Stimulated activated CD8-positive, alpha-beta memory T cell treated with anti-CD3 and anti-CD28 coated beads, Interleukin-2, amount 100 ng/mL, for 48 hours (primary cell): ENCODE data around the gene NTMT2.
"Not testable (repeated sequence)": the region's sequence is repeated elsewhere in the genome, so short reads cannot be mapped to it uniquely, and the experiment has no call there.

Source experiments
- DNase-seq, 2 donors: peaks; one replicate each; pipeline ENCODE4 v3.0.0-alpha.2; 2020; ENCODE audit warnings: low read depth in 2 of 2

Gene NTMT2

DNA sequence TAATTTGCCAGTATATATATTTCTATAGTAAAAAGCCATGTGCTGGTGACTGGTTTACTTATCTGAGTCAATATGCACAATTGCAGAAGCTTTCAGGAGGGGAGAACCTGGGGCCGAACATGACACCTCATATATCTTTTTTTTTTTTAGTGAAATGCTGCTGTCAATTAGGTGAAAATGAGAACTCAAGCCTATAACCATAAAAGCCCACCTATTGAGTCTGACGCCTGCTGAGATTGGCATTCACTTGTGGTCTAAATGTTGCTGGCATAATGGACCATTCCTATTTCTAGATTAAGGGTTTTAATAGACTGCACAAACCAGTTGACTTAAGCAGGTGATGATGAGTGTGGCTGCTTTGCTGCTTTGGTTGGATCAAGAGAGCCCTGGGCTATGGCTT is 10.8 kb downstream of the NTMT2 start:
- no peak for DNase-seq

DNA sequence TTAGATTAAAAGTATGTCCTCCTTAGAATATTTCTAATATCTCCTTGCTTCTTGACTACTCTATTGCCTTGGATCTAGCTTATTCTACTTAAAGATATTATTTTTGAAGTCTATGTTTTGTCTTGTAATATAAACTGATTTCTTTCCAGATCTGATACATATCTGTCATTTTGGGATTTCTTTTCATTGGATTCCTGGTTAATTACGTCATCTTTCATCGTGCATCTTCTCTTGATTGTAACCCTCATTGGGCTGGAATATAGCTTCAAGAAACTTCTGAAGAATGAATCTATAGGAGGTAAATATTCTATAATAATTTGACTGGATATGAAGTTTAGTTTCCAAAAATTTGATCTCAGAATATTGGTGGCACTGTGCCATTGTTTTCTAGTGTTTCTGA is 12.1 kb downstream of the NTMT2 start:
- DNase-seq: no peak

DNA sequence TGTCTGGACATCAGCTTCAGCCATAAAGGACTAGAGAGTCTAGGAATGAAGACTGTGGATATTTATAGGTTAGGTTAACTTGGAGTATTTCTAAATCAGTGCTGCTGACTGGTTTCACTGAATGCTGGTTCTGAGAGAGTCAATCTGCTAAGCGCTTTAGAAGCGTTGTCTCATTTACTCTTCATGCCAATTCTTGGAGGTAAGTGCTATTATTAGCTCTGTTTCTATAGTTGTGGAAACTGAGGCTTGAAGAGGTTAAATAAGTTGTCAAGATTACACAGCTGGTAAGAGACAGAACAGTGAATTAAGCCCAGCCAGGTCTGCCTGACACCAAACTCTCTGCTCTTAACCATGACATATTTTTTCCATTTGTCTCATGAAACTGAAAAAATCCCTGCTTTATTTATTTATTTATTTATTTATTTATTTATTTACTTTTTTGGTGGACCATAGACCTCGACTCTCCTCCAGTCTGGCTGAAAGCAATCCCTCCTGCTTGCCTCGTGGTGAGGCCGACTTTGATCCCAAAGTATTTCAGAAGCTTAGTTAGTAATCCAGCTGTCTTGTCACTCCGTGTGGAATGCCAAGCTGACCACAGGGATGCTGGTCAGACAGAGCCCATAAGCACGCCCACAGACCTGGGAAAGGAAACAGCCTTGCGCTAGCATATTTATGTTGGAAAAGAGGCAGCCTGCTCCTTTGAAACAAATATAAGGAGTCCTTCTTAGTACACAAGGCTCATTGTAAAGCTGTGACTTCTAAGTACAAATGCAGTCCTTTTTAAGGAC is 16.9 kb downstream of the NTMT2 start:
- no peak for DNase-seq

DNA sequence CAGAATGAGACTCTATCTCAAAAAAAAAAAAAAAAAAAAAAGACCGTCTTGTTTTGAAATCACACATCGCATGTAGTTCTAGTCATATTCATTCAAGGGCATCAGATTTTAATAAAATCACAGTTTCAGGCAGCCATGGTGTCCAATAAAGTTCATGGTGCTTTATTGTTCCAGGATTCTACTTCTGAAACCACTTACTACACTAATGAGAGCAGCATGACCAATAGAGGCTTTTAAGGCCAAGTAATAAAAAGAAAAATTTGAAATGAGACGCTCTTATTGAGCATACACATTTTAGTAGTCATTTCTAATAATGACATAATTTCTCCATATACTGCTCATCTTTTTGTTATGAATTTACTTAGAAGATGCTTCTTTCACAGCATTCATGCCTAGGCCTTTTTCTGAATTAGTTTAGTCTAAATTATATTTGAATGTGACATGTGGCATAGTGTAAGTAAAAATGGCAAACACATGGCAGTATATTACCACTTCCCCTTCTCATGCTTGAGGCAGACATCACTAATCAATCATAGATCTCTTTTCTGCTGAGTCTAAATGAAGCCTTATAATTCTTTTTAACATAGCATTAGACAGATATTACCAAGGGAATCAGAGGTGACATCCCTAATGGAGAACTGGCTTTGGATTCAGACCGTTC is 18.5 kb downstream of the NTMT2 start:
- DNase-seq: no peak

DNA sequence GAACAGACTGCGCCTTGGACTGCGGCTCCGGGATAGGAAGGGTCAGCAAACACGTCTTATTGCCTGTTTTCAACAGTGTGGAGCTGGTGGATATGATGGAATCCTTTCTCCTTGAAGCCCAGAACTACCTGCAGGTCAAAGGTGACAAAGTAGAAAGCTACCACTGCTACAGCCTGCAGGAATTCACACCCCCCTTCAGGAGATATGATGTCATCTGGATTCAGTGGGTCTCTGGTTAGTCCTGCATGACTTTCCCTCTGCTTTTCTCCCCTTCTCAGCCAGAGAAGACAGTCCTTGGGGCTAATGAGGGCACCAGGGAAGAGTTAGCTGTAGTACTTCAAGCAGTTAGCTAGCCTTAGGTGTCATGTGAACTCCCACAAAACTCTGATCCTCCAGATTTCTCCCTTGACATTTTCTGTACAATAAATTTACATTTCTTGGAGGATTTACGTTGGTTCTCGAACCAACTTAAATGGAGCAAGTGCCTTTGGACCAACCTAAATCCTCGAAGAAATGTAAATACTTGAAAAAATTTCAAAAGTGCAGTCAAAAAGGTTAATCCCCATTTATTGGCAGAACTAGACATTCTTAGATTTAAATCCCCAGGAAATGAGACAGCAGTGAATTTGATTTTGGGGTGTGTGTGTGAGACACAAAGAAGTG is 20.9 kb downstream of the NTMT2 start:
- DNase-seq: no peak

DNA sequence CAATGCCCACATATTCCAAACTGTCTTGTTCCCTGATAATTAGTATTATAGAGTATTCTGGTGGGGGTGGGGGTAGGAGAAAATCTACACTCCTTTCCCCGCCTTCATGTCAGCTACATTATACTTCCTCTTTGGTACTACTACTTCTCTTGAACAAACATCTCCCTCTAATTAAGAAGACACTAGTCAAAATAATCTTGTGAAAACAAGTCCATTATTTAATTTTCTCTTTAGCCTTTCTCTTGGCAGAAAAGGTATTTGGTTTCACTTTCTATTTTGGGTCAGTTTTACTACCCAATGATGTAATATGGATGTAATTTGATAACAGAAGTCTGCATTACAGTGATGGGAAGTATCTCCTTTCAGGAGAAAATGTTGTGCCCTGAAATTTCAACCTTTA is 22.5 kb downstream of the NTMT2 start:
- DNase-seq: no peak

DNA sequence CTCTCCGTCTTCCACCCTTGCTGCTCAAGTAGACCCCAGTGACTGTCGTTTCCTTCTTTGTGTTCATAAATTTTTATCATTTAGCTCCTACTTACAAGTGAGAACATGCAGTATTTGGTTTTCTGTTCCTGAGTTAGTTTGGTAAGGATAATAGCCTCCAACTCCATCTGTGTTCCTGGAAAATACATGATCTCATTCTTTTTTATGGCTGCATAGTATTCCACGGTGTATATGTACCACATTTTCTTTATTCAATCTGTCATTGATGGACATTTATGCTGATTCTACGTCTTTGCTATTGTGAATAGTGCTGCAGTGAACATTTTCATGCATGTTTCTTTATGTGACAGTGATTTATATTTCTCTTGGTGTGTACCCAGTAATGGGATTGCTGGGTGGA is 24.8 kb downstream of the NTMT2 start:
- DNase-seq: not testable (repeated sequence)

DNA sequence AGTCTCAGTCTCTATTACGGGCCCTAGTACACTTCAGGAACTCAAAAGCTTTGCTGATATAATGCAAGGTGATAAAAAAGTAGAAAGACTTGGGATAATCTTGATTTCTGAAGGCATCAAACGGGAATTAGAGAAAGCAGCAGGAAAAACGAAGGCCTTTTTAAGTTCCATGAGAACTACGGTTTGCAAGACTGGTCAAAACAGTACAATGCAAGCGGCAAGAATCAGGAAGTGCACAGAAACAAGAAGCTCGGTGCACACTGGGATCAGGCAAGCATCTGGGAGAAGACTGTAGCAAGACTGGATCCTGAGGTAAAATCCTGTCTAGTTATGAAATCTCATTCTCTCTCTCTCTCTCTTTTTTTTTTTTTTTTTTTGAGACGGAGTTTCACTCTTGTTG is 28.6 kb downstream of the NTMT2 start:
- no peak for DNase-seq

DNA sequence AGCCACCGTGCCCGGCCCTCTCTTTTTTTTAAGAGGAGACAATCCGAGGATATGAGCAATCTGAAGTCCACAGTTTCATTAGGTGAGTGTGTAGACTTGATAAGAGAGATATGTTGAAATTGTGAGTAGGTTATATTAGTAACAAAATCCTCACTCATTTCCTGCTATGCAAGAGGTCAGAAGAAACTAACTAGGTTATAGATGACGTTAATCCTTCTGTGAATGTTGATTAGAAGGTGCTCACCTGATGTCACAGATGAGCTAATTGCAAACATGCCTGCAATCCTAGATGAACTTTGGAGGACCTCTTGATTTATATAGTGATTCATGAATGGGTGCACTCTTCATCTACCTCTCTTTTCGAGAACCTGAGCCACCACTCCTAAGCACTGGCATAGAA is 29.3 kb downstream of the NTMT2 start:
- no peak for DNase-seq

DNA sequence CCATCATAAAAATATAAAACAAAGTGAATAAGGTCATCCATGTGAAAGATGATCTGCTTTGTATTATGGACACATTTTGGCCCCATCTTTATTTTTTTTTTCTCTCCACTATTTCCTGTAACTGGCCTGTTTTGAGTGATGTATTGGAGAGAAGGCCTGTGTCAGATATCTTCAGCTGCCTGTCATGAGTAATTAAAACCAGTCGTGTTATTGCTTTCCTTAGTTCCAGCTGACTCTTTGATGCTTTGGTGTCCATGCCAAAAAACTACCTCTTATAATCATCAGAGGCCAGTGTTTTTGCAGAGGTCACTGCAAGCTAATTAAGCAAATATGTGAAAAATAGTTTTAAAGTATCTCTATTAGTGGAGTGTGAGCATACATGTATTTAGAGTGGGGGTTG is 29.7 kb downstream of the NTMT2 start:
- no peak for DNase-seq

DNA sequence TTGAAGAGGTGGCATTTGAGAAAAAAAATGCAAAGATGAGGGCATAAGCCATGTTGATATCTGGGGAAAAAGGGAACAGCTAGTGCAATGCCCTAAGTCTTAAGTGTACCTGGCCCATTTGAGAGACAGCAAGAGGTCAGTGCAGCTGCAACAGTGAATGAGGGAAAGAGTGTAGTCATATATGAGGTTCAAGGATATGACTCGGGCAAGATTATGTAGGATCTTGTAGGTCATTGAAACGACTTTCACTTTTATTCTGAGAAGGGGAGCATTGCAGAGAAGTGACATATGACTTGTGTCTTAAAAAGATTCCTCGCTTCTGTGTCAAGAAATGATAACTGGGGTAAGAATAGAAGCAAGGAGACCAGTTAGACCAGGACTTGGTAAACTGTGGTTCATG is 31.0 kb downstream of the NTMT2 start:
- no peak for DNase-seq

DNA sequence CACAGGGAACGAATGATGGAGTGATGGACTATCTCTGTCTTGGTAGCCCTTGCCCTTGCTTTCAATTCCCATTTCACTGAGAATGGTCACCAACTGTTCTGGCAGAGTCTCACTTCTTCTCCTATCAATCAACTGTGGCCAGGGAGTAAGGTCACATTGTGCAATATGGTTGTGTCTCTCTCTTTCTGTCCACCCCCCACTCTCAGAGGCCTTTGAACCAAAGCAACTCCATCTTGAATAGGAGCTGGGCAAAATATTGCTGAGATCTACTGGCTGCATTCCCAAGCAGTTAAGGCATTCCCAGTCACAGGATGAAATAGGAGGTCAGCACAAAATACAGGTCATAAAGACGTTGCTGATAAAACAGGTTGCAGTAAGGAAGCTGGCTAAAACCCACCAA is 36.7 kb downstream of the NTMT2 start:
- no peak for DNase-seq

DNA sequence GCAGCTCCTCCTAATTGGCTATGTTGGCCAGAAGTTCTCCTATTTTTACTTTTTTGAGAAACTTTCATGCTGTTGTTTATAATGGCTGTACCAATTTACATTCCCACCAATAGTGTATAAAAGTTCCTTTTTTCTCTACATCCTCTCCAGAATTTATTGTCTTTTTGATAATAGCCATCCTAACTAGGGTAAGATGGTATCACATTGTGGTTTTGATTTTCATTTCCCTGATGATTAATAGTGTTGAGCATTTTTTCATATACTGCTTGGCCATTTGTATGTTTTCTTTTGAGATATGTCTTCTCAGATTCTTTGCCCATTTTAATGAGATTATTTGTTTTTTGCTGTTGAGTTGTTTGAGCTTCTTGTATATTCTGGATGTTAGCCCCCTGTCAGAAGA is 46.8 kb downstream of the NTMT2 start:
- no peak for DNase-seq

DNA sequence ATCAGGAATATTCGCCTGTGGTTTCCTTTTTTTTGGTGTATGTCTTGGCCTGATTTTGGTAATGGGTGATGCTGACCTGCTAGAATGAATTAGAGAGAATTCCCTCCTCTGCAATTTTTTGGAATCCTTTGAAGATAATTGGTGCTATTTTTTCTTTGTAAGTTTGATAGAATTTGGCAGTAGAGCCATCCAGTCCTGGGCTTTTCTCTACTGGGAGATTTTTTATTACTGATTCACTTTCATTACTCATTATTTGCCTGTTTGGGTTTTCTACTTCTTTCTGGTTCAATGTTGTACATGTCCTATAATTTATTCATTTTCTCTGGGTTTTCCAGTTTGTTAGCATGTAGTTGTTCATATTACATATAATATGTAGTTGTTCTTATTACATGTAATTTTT is 48.7 kb downstream of the NTMT2 start:
- DNase-seq: no peak

DNA sequence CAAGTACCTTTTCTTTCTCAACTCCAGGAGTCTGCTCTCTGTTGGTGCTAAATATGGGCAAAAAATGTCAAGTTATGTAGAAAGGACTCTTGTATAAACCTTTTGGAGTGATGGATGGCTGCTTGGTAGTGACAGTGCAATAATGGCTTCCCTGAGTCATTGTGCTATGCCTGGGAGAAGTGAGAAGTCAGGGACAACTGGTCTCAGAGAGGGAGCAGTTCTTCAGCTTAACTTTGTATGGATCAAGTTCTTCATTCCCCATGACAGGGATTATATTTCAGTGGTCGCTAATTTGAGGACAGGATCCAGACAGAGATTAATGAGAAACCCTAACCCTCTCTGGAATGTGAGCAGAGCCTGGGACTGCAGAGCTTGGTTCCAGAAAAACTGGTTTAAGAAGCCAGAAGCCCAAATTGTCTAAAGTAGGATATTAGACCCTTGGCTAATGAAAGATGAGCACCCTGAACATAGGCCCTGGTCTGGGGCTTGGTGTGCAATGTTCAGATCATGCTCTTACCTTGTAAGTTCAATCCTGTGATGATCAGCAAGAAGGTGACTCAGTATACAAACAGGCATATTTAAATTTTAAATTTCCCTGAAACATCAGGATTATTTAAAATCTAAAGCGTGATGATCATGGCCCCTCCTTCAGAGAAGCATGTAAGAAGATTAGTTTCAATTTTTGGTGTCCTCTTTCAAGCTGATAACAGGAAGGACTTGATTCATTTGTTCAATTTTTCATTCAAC is 50.9 kb downstream of the NTMT2 start:
- DNase-seq: no peak

DNA sequence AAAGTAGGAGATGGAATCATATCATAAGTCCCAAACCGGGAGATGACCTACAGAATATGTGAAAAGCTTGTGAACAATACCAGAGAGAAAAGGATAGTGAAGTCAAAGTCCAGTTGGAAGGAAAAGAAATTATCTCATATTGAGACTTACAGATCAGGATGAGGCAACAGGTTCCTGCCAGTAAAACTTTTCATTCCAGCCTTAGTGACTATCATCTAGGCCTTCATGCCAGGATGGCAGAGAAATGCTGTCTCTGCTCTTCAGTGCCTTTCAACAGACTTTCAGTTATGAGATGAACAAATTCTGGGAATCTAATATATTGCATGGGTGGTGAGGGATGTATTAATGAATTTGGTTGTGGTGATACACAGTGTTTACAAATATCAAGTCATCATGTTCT is 52.3 kb downstream of the NTMT2 start:
- no peak for DNase-seq

DNA sequence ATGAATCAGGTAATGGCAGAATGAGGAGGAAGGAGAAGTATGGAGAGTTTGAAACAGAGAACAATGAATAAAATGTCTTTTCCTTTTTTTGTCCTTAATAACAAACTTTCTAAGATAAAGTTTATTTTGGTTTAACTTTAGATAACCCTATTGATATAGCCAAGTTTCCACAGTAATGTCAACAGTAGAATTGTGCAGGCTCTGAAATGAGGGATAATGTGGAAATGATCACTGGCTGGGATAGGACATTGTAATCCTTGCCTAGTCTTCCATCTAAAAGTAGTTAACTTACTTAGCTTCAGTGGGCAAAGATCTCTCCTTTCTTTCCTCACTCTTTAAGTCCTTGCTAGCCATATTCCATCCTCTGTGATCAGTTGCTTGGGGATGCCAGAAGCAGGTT is 52.8 kb downstream of the NTMT2 start:
- DNase-seq: no peak

DNA sequence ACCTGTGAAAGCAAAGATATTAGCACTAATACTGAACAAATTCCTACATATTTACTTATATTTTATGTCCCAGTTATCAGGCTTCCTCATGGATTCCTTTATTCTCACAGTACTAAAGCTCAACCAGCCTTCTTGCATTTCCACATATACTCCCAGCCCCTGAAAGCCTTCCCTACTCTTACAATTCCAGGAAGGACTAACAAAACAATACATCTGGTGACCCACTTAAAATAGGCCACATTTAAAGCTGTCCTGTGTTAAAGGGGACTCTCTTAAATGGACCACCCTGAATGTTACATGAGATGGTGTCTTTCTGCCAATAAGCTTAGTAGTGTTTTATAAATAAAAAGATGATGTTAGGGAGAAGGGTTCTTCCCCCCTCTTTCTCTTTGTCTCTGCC is 54.4 kb downstream of the NTMT2 start:
- no peak for DNase-seq

DNA sequence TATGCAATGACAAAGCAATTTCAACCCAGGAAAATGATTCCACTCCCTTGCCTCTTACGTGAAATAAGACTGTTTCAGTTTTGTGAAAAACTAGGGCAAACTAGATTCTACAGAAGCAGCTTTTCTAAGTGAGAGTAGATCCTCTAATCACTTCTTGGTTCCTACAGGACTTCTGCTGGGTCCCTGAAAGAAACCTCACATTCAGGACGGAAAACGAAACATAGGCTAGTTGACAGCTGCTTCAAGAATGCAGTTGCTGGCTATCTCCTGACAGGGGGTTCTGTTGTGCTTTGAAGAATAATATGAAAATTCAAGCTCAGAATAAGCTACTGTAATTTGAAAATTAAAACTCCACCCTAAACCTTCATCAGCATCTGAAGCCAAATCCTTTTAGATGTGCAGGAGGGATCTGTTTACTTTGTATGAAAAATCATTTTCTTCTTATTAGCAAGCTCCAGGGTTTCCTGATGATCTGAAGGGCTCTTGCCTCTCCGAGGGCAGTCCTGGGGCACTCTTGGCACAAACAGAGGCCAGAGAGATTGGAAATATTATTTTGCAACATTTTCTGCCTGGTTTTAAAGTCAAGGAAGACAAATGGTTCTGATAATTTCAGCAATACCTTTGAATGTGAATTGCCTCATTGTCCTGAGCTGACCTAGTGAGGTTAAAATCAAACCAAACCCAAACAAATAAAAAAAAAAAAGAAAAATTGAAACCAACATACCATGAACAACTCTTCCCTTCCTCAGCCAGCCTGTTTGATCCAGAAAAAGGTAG is 55.0 kb downstream of the NTMT2 start:
- DNase-seq: no peak

DNA sequence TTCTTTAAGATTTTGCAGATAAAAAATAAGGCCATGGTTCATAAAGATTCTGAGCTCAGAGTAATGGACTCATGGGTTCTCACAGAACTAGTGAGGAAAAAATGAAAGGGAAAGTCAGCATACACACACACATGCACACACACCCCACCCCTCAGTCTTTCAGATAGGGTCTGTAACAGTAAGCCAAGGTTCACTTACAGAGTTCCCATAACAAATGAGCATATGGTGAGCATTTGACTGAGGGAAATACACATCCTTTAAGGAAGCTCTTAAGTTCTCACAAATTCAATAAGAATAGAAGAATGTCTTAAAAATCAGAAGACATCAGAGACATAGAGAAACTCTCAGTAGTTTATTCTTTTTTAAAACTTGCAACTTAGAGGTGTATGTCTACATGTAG is 57.9 kb downstream of the NTMT2 start:
- DNase-seq: no peak

DNA sequence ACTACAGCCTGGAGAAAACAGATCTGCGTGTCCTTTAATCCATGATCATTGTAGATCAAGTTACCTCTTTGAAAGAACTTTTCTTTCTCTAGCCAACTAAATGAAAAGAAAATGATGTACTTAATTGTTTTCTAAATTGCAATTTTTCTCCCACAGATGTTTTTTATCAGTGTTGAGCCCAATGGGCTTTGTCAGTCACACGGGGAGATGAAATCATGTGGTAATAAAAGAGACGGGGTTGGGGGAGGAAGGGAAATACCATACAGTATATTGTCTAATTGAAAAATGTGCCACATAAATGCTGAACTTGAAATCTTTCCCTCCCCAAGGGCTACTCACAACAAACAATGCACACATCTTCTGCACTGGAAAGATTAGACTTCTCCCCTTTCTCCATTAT is 58.4 kb downstream of the NTMT2 start:
- DNase-seq: no peak

DNA sequence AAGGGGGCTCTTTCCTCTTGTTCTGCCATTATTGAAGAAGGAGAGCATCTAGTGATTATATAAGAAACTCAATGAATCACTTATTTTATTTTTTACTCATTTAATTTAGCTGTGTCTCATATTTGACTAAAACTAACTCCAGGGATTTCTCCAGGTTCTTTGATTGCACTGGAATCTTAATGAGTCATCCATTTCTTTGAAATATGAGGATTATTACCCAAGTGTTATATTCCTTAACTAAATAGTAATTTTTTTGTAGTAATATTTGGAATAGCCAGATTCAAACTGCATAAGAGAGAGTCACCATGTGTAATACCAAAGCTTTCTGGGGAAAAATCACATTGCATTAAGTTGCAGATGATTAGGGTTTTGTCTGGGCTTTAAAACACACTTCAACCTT is 59.5 kb downstream of the NTMT2 start:
- no peak for DNase-seq
